Inflammatory macrophage treated with lipopolysaccharide for 4 hours (primary cell): ENCODE measurements around the gene EYA2.

Experiments used
- DNase-seq: peaks from one replicate; pipeline ENCODE4 v3.0.0-alpha.2; 2020

EYA2 gene

DNA sequence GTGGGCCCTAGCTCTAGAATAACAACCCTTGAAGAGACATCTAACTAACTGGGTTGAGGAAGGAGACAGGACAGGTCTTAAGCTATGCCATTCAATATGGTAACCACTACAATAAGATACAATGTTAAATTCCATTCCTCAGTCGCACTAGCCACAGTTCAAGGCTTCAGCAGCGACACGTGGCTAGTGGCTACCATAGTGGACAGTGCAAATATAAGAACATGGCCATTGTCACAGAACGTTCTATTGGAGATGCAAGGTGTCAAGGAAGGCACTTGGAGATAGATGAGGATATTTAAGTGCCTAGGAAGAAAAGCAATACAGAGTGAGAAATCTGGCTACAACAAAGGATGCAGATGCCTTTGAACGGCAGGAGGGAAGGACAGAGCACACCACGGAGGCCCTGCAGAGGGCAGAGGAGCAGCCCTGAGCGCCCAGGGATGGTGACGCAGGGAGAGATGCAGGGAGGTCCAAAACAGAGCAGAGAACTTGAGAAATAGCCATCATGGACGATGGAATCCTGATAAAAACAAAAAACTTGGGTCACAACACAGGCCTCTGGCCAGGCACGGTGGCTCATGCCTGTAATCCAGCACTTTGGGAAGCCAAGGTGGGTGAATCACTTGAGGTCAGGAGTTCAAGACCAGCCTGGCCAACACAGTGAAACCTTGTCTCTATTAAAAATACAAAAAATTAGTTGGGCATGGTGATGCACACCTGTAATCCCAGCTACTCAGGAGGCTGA lies 321.2 kb downstream of the EYA2 start:
- DNase-seq, result no peak

DNA sequence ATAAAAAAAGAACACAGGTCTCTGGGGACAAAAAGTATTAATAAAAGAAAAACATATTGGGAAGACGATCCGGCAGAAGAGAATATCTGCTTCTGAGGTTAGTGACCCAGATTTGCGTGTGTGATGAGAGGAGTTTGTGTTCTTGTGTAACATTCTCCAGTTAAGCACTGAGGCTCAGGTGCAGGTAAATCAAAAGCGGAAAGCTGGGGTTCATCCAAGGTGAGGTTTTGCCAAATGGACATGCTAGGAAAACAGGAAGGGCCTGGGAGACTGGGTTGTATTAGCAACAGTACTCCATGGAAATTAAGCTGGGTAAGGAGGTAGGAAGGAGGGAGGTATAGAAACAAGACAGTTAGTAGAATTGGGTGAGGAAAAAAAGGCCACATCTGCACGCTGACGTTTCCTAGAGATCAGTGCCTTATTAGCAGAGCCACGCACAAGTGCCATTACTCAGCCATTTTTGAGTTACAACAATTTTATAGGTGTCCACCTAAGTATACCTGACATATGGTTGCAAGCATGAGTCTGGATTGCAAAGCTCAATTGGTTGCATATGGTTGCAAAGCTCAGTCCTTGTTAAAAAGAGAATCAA lies 322.3 kb downstream of the EYA2 start:
- DNase-seq, result no peak

- DNase-seq, result no peak
Observed at GRCh38 chr20:47217482-47218446, 323.1 kb downstream of the EYA2 start.

- DNase-seq, result peak; percentile 42
Observed at GRCh38 chr20:47220161-47220582, 325.5 kb downstream of the EYA2 start.

DNA sequence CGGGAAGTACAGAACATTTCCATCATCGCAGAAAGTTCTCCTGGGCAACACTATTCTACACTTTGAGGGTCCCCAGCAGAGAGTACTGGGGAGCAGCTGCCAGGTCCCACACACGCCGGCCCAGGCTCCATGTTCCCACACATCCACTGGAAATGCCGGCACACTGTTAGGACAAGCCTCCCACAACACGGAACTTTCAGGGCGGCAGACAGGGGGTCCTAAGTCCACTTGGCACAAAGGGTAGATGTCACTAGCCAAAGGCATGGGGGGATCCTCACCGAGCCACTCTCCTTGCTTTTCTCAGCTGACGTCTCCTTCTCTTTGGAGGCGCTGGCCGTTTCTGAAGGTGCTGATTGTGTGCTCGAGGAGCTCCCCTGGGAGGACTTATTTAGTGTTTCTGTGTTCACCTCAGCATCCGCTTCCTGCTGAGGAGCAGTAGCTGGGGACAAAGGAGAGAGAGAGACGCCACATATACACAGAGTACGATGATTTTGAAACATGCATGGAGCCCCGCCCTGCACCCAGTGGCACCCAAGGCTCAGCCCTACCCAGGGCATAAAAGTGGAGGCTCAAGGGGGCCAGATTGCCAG lies 326.5 kb downstream of the EYA2 start:
- DNase-seq, result no peak

DNA sequence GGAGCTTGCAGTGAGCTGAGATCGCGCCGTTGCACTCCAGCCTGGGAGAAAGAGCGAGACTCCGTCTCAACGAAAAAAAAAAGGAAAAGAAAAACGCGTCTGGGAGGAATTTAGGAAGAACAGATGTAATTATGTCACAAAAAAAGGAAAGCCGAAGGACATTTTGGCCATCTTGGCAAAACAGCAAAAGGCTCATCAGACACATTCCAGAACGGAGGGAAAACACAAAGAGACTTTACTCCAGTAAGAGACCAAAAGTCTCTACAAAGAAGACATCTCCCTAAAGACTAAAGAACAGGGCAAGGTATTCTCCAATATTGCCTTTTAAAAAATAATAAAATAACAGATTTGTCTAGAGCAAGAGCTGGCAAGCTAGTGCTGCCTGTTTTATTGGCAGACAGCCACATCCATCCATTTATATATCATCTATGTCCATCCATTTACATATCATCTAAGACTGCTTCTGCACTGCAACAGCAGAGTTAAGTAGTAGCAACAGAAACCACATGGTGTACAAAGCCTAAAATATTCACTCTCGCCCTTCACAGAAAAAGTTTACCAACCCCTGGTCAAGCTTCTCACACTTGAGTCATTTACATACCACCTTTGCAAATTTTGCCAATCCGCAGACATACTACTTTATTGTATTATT lies 328.0 kb downstream of the EYA2 start:
- DNase-seq, result no peak

DNA sequence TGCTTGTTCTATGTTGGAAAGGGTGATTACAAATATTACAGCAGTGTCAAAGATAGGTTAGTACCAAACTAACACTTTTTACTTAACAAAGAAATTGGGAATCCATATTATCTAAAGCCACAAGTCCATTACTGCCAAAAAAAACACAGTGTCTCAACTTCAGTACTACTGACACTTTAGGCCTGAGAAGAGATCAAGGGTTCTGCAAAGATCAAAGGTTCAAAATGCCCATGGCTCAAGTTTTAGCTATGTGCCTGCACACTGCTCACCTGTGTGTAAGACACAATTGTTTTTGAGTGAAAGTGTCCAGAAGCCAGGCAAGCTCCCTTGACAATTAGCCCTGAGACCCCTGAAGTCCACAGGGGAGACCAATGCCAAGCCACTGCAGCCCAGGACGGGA lies 329.3 kb downstream of the EYA2 start:
- no peak for DNase-seq

DNA sequence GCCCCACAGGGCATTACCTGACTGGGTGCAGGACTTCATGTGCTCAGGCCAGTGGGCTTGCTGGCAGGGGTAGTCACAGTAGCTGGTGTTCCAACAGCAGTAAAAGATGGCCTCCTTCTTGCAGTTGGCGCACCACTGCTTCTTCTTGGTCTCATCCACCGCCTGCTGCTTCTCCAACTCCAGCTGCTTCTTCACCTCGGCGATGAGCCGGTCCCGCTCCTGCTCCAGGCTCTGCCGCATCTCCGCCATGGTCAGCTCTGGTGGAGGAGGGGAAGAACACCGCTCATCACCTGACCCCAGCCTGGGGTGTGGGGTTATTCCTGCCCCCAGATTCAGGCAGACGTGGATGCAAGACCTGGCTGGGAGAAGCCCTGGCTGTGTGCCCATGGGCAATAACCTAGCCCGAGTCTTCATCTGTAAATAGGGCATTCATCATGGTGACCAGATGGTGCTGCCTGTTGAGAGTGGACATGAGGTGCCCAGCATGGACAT lies 329.7 kb downstream of the EYA2 start:
- DNase-seq, result no peak

GRCh38 chr20:47224857-47225256 lies 330.2 kb downstream of the EYA2 start:
- no peak for DNase-seq

GRCh38 chr20:47225458-47225857 lies 330.8 kb downstream of the EYA2 start:
- no peak for DNase-seq

DNA sequence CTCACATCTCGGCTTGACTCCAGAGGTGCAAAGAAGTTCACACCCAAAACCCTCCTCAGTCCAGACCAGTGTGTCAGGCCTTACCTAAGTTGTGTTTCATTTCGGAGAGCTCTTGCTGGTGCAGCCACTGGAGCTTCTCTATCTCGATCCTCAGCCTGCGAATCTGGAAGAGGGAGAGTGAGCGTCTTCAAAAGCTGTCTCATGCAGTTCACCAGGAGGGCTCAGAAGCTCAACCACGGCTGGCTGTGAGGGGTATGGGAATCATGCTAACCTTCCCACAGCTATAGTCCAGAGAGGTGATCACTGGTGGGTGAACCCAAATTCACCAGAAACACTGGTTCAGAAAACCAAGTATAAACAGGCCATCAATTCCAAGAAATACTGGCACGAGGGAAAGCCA lies 332.5 kb downstream of the EYA2 start:
- DNase-seq, result no peak

DNA sequence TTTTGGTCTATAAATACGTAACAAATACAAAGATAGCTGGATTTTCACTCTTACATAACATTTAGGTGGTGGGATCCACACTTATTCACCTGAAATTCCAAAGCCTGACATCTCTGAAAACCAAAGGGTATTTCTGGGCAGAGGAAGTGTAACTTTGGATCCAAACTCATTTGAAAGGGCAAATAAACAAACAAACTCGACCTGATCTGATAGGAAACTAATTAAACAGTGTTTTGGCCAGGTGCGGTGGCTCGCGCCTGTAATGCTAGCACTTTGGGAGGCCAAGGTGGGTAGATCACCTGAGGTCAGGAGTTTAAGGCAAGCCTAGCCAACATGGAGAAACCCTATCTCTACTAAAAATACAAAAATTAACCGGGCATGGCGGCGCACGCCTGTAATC lies 332.9 kb downstream of the EYA2 start:
- no peak for DNase-seq

GRCh38 chr20:47228654-47229053 lies 334.0 kb downstream of the EYA2 start:
- no peak for DNase-seq

DNA sequence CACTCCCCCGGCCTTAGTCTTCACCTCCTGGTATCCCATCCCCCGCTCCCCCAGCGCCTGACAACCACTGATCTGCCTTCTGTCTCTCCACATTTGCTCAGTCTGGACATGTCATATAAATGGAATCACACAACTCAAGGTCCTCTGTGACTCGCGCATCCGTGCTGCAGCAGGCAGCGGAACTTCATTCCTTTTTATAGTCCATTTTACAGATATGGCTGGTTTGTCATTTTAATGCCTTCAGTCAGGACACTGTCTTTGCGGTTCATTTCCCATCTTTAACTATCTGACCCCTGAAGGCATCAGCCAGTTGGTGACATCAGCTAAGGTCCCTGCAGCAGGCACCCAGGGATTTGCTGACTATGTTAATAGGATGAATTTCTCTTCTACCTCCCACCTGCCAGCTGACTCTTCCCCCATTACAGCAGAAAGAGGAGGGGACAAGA lies 336.2 kb downstream of the EYA2 start:
- no peak for DNase-seq

- DNase-seq, result no peak
Observed at GRCh38 chr20:47231382-47232039, 336.9 kb downstream of the EYA2 start.

- no peak for DNase-seq
Observed at GRCh38 chr20:47232518-47232917, 337.9 kb downstream of the EYA2 start.

GRCh38 chr20:47233333-47234188 lies 338.9 kb downstream of the EYA2 start:
- DNase-seq, result no peak

GRCh38 chr20:47235111-47235510 lies 340.5 kb downstream of the EYA2 start:
- no peak for DNase-seq

- no peak for DNase-seq
Observed at GRCh38 chr20:47235853-47236638, 341.4 kb downstream of the EYA2 start.

DNA sequence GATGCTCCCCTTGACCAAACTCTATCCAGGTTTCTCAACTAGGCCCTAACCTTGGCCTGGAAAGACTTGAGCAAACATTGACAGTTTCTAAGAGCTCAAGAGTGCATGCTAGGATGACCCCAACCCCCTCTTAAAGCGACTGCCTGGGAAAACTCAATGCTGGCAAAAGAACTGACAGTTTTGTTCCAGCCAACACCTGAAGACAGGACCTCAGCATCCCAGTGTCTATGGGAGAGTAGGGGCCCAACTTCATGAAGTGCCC lies 341.9 kb downstream of the EYA2 start:
- DNase-seq, result no peak
